A549 treated with CORT108297 at 1 μM for 4 hours (cell line): ENCODE data around the gene LYZL4. TPM values are rescaled to one million over a fixed set of nuclear protein-coding genes. Genes with fewer than 3 reads are reported as not detected.

Experiments
- total RNA-seq: library from RNA; stranded (reverse); fragments of 200-300 nt; extraction: Qiagen RNA extraction; gene quantifications from 5 replicates; pipeline ENCODE4 v1.2.3, GENCODE V29; 2022

The LYZL4 gene
- not detected in 5 replicates for total RNA-seq

GRCh38 chr3:42410370-42411131 lies at the start of gene LYZL4:
LYZL4 (minus strand) TSS chr3:42410610; CDS start chr3:42407251, 3,359 bp downstream.

Other genes with a start within 250 kb of the LYZL4 start
- gene CCK, start 144.4 kb downstream of the LYZL4 start, total RNA-seq = 1.2 to 1.9 TPM (median 1.3 TPM) in 5 replicates
- gene VIPR1, start 92.0 kb upstream of the LYZL4 start, total RNA-seq = 0.54 to 0.91 TPM (median 0.63 TPM) in 5 replicates
- gene SEC22C, start 171.4 kb upstream of the LYZL4 start, total RNA-seq = 27.2 to 33.5 TPM (median 31.9 TPM) in 5 replicates
- 17.4 to 20.8 TPM (median 18.9 TPM) in 5 replicates for gene SS18L2, start 180.2 kb upstream of the LYZL4 start, total RNA-seq
- 8.0 to 13.5 TPM (median 11.9 TPM) in 5 replicates for gene NKTR, start 190.1 kb upstream of the LYZL4 start, total RNA-seq
- 4.9 to 7.4 TPM (median 6.5 TPM) in 5 replicates for gene ZBTB47, start 243.1 kb upstream of the LYZL4 start, total RNA-seq